Mesodermal cell (in vitro differentiated cells): ENCODE data around the gene CD200.
"Not testable (repeated sequence)": the region's sequence is repeated elsewhere in the genome, so short reads cannot be mapped to it uniquely, and the experiment has no call there.

Experiments used
- H3K27ac ChIP-seq: 2 replicates; pipeline ENCODE4 v1.7.0; 2013; ENCODE audit warnings: mild to moderate bottlenecking, low read depth, low read length, moderate library complexity; ENCODE audit not compliant: severe bottlenecking
- H3K36me3 ChIP-seq: 2 replicates; pipeline ENCODE4 v1.7.1; 2013; ENCODE audit warnings: mild to moderate bottlenecking, low read length, moderate library complexity; ENCODE audit not compliant: control insufficient read depth, insufficient read depth
- H3K4me1 ChIP-seq: one replicate; pipeline ENCODE4 v1.7.1; 2013; ENCODE audit warnings: mild to moderate bottlenecking, low read length; ENCODE audit not compliant: insufficient read depth, control insufficient read depth, poor library complexity, severe bottlenecking
- H3K4me3 ChIP-seq: 2 replicates; pipeline ENCODE4 v1.7.0; 2013; ENCODE audit warnings: low read length, control low read depth, mild to moderate bottlenecking; ENCODE audit not compliant: insufficient read depth, poor library complexity, severe bottlenecking; ENCODE audit errors: extremely low read depth
- H3K9me3 ChIP-seq: 2 replicates; pipeline ENCODE4 v1.7.1; 2013; ENCODE audit warnings: mild to moderate bottlenecking, low read length, moderate library complexity; ENCODE audit not compliant: control insufficient read depth
- WGBS, 2 experiments: methylation state at CpG; one replicate each; pipeline ENCODE4 v1.1.5; 2013; ENCODE audit warnings: missing lambda C conversion rate in 2 of 2; ENCODE audit not compliant: insufficient coverage in 2 of 2; 5-methylcytosine and 5-hydroxymethylcytosine counted together

CD200 gene

GRCh38 chr3:112399554-112399953 lies 66.6 kb downstream of the CD200 start:
- H3K9me3 ChIP-seq, H3K4me1 ChIP-seq, H3K4me3 ChIP-seq, H3K27ac ChIP-seq, H3K36me3 ChIP-seq: not testable (repeated sequence)
- WGBS, 2 experiments, result 29 to 60% methylated on average over 2 to 3 of the region's 6 CpGs

- not testable (repeated sequence) for H3K9me3 ChIP-seq, H3K27ac ChIP-seq, H3K36me3 ChIP-seq, H3K4me3 ChIP-seq, H3K4me1 ChIP-seq
- WGBS, 2 experiments, result 21 to 33% methylated on average over 3 to 4 of the region's 5 CpGs
Observed at GRCh38 chr3:112400317-112400716, 67.4 kb downstream of the CD200 start.

- no peak overlapping the region for H3K27ac ChIP-seq
Observed at GRCh38 chr3:112401617-112402016, 68.7 kb downstream of the CD200 start.

GRCh38 chr3:112403103-112403502 lies 70.1 kb downstream of the CD200 start:
- H3K4me1 ChIP-seq, result peaks cover 2% of the 10 kb centered on the region
- H3K4me3 ChIP-seq, result no peak overlapping the region
- no peak overlapping the region for H3K27ac ChIP-seq
- no peaks in the 10 kb centered on the region for H3K36me3 ChIP-seq
- H3K9me3 ChIP-seq, result no peaks in the 10 kb centered on the region
- 100% methylated on average over 2 of the region's 2 CpGs; no CpG with 5 or more reads in 1 of the 2 experiments for WGBS, 2 experiments

More at GRCh38 chr3:112401617-112402016, 68.7 kb downstream of the CD200 start:
- Histone ChIP-seq H3K36me3 (no peaks in the 10 kb centered on the region), H3K4me3 (no peak overlapping the region), H3K9me3 (no peaks in the 10 kb centered on the region), H3K4me1 (peaks cover 2% of the 10 kb centered on the region)
- WGBS, 2 experiments, result 40 to 63% methylated on average over 1 of the region's 2 CpGs

GRCh38 chr3:112404924-112405549 lies 72.1 kb downstream of the CD200 start:
- not testable (repeated sequence) for H3K4me1 ChIP-seq, H3K27ac ChIP-seq, H3K36me3 ChIP-seq, H3K4me3 ChIP-seq, H3K9me3 ChIP-seq
- WGBS, 2 experiments, result 41 to 61% methylated on average over 4 of the region's 5 CpGs

- WGBS, 2 experiments, result 80 to 81% methylated on average over 1 to 3 of the region's 4 CpGs
- Histone ChIP-seq H3K4me3 (no peak overlapping the region), H3K4me1 (peaks cover 2% of the 10 kb centered on the region), H3K27ac (no peak overlapping the region), H3K36me3 (no peaks in the 10 kb centered on the region), H3K9me3 (no peaks in the 10 kb centered on the region)
Observed at GRCh38 chr3:112405845-112406244, 72.9 kb downstream of the CD200 start.

GRCh38 chr3:112407214-112407887 lies 74.4 kb downstream of the CD200 start:
- WGBS, 2 experiments, result 55 to 66% methylated on average over 2 of the region's 6 CpGs
- no peak overlapping the region for H3K4me3 ChIP-seq
- H3K27ac ChIP-seq, result no peak overlapping the region
- H3K9me3 ChIP-seq, result no peaks in the 10 kb centered on the region
- no peaks in the 10 kb centered on the region for H3K4me1 ChIP-seq
- no peaks in the 10 kb centered on the region for H3K36me3 ChIP-seq

GRCh38 chr3:112407888-112408702 lies 75.1 kb downstream of the CD200 start:
- H3K4me1 ChIP-seq, result no peaks in the 10 kb centered on the region
- H3K36me3 ChIP-seq, result no peaks in the 10 kb centered on the region
- WGBS, 2 experiments, result no CpG with 5 or more reads among the region's 2 CpGs
- no peak overlapping the region for H3K4me3 ChIP-seq
- no peaks in the 10 kb centered on the region for H3K9me3 ChIP-seq
- no peak overlapping the region for H3K27ac ChIP-seq

- Histone ChIP-seq H3K9me3 (no peaks in the 10 kb centered on the region), H3K4me3 (no peak overlapping the region), H3K27ac (no peak overlapping the region), H3K4me1 (no peaks in the 10 kb centered on the region), H3K36me3 (no peaks in the 10 kb centered on the region)
- 78 to 100% methylated on average over 1 to 2 of the region's 4 CpGs for WGBS, 2 experiments
Observed at GRCh38 chr3:112409041-112409440, 76.1 kb downstream of the CD200 start.

- Histone ChIP-seq H3K9me3 (no peaks in the 10 kb centered on the region), H3K4me3 (no peak overlapping the region), H3K27ac (no peak overlapping the region), H3K4me1 (no peaks in the 10 kb centered on the region), H3K36me3 (no peaks in the 10 kb centered on the region)
- 91 to 92% methylated on average over 2 to 3 of the region's 3 CpGs for WGBS, 2 experiments
Observed at GRCh38 chr3:112411425-112411824, 78.5 kb downstream of the CD200 start.
